Measurements from ENCODE around the gene ZNF140. TPM values are rescaled to one million over a fixed set of nuclear protein-coding genes. Genes with fewer than 3 reads are reported as not detected.
A peak's percentile ranks its signal among the peaks of the same experiment; 100 is the strongest.

Gene ZNF140
- 10 to 100 TPM; 35.9 to 45.1 (median 44.2) TPM for polyA plus RNA-seq (ENCODE audit: insufficient read length in 4 of 4)

- peak; percentile 94 to 96 (median 95) for DNase-seq (ENCODE audit: low read depth in 4 of 4, low spot score in 3 of 4)
Observed at GRCh38 chr12:133080368-133081158, at the start of gene ZNF140. Gene ZNF140 (plus strand): TSS chr12:133080923. CDS start chr12:133081321, 398 bp downstream.

- peak; percentile 95 to 97 (median 96) for DNase-seq (ENCODE audit: low read depth in 4 of 4, low spot score in 3 of 4)
Observed at GRCh38 chr12:133037207-133038005, 43.3 kb upstream of the ZNF140 start, which contains the start of gene ZNF84. Gene ZNF84 (plus strand): TSS chr12:133037509. CDS start chr12:133041468, 3,959 bp downstream.

- no peak for DNase-seq (ENCODE audit: low read depth in 4 of 4, low spot score in 3 of 4)
Observed at GRCh38 chr12:133038118-133038709, 42.5 kb upstream of the ZNF140 start.

GRCh38 chr12:133046698-133047097 lies 34.0 kb upstream of the ZNF140 start:
- DNase-seq (ENCODE audit: low read depth in 4 of 4, low spot score in 3 of 4) = no peak

GRCh38 chr12:133057446-133057845 lies 23.3 kb upstream of the ZNF140 start:
- DNase-seq (ENCODE audit: low read depth in 4 of 4, low spot score in 3 of 4) = no peak

GRCh38 chr12:133058203-133059113 lies 22.3 kb upstream of the ZNF140 start:
- DNase-seq (ENCODE audit: low read depth in 4 of 4, low spot score in 3 of 4) = no peak

- no peak for DNase-seq (ENCODE audit: low read depth in 4 of 4, low spot score in 3 of 4)
Observed at GRCh38 chr12:133061954-133062353, 18.8 kb upstream of the ZNF140 start.

GRCh38 chr12:133063556-133063955 lies 17.2 kb upstream of the ZNF140 start:
- no peak for DNase-seq (ENCODE audit: low read depth in 4 of 4, low spot score in 3 of 4)

GRCh38 chr12:133073836-133074235 lies 6.9 kb upstream of the ZNF140 start:
- DNase-seq (ENCODE audit: low read depth in 4 of 4, low spot score in 3 of 4) = no peak

- DNase-seq (ENCODE audit: low read depth in 4 of 4, low spot score in 3 of 4) = peak; percentile 95 to 99 (median 98)
Observed at GRCh38 chr12:133080026-133080367, 726 bp upstream of the ZNF140 start.

- no peak for DNase-seq (ENCODE audit: low read depth in 4 of 4, low spot score in 3 of 4)
Observed at GRCh38 chr12:133081159-133081780, 547 bp downstream of the ZNF140 start.

GRCh38 chr12:133083345-133083744 lies 2.6 kb downstream of the ZNF140 start:
- no peak for DNase-seq (ENCODE audit: low read depth in 4 of 4, low spot score in 3 of 4)

GRCh38 chr12:133105620-133106019 lies 24.9 kb downstream of the ZNF140 start:
- no peak for DNase-seq (ENCODE audit: low read depth in 4 of 4, low spot score in 3 of 4)

- no peak for DNase-seq (ENCODE audit: low read depth in 4 of 4, low spot score in 3 of 4)
Observed at GRCh38 chr12:133106253-133106652, 25.5 kb downstream of the ZNF140 start.

GRCh38 chr12:133107121-133107520 lies 26.4 kb downstream of the ZNF140 start:
- no peak for DNase-seq (ENCODE audit: low read depth in 4 of 4, low spot score in 3 of 4)

- no peak for DNase-seq (ENCODE audit: low read depth in 4 of 4, low spot score in 3 of 4)
Observed at GRCh38 chr12:133108150-133108549, 27.4 kb downstream of the ZNF140 start.

GRCh38 chr12:133120385-133121191 lies 39.9 kb downstream of the ZNF140 start:
- DNase-seq (ENCODE audit: low read depth in 4 of 4, low spot score in 3 of 4) = no peak

GRCh38 chr12:133124674-133125073 lies 44.0 kb downstream of the ZNF140 start:
- DNase-seq (ENCODE audit: low read depth in 4 of 4, low spot score in 3 of 4) = no peak

Measured in right renal pelvis (tissue), 4 donors.